Activated CD8-positive, alpha-beta memory T cell treated with anti-CD3 and anti-CD28 coated beads for 4 hours (primary cell): ENCODE measurements around the gene KCTD12.

Source experiments
- DNase-seq, 2 donors: peaks; one replicate each; pipeline ENCODE4 v3.0.0-alpha.2; 2020; ENCODE audit warnings: low read depth in 2 of 2

KCTD12 gene

GRCh38 chr13:76854894-76855293 lies 31.3 kb downstream of the KCTD12 start:
- no peak for DNase-seq

GRCh38 chr13:76853921-76854608 lies 32.1 kb downstream of the KCTD12 start:
- no peak for DNase-seq

GRCh38 chr13:76853481-76853880 lies 32.7 kb downstream of the KCTD12 start:
- DNase-seq, result no peak

- no peak for DNase-seq
Measured at GRCh38 chr13:76852986-76853385, 33.2 kb downstream of the KCTD12 start.

- DNase-seq, result no peak
Measured at GRCh38 chr13:76851961-76852360, 34.2 kb downstream of the KCTD12 start.

GRCh38 chr13:76849493-76849892 lies 36.7 kb downstream of the KCTD12 start:
- DNase-seq, result no peak

GRCh38 chr13:76848596-76848995 lies 37.6 kb downstream of the KCTD12 start:
- DNase-seq, result no peak

- no peak for DNase-seq
Measured at GRCh38 chr13:76846363-76846762, 39.8 kb downstream of the KCTD12 start.

GRCh38 chr13:76845865-76846264 lies 40.3 kb downstream of the KCTD12 start:
- no peak for DNase-seq

GRCh38 chr13:76845367-76845766 lies 40.8 kb downstream of the KCTD12 start:
- no peak for DNase-seq

GRCh38 chr13:76837801-76838200 lies 48.4 kb downstream of the KCTD12 start:
- DNase-seq, result no peak

GRCh38 chr13:76836311-76836710 lies 49.9 kb downstream of the KCTD12 start:
- DNase-seq, result no peak

GRCh38 chr13:76833441-76833954 lies 52.7 kb downstream of the KCTD12 start:
- no peak for DNase-seq

- no peak for DNase-seq
Measured at GRCh38 chr13:76832258-76832988, 53.8 kb downstream of the KCTD12 start.

- no peak for DNase-seq
Measured at GRCh38 chr13:76830805-76831204, 55.4 kb downstream of the KCTD12 start.
